Liver (tissue), 3 donors: Measurements from ENCODE around the gene LURAP1L.

ENCODE experiments used
- ATF3 ChIP-seq: IDR thresholded peaks from 2 replicates; pipeline ENCODE4 v1.6.1; 2016; ENCODE audit warnings: antibody characterized with exemption
- EGR1 ChIP-seq, 2 donors: IDR thresholded peaks; 2 replicates each; pipeline ENCODE4 v1.6.1; 2016 to 2018; ENCODE audit warnings: antibody characterized with exemption in 2 of 2, low read depth in 2 of 2
- FOXA2 ChIP-seq: IDR thresholded peaks from 2 replicates; pipeline ENCODE4 v1.6.1; 2016; ENCODE audit warnings: antibody characterized with exemption
- JUND ChIP-seq, 2 donors: IDR thresholded peaks; 2 replicates each; pipeline ENCODE4 v1.6.1; 2016; ENCODE audit warnings: antibody characterized with exemption in 2 of 2
- MAX ChIP-seq: IDR thresholded peaks from 2 replicates; pipeline ENCODE4 v1.6.1; 2016; ENCODE audit warnings: antibody characterized with exemption
- NR2F2 ChIP-seq: IDR thresholded peaks from 2 replicates; pipeline ENCODE4 v1.6.1; 2016; ENCODE audit warnings: antibody characterized with exemption
- RAD21 ChIP-seq, 2 donors: IDR thresholded peaks; 2 replicates each; pipeline ENCODE4 v1.6.1; 2016; ENCODE audit warnings: antibody characterized with exemption in 2 of 2, mild to moderate bottlenecking in 2 of 2
- REST ChIP-seq: IDR thresholded peaks from 2 replicates; pipeline ENCODE4 v1.6.1; 2016; ENCODE audit warnings: antibody characterized with exemption, mild to moderate bottlenecking
- SP1 ChIP-seq: IDR thresholded peaks from 2 replicates; pipeline ENCODE4 v1.6.1; 2018; ENCODE audit warnings: antibody characterized with exemption, mild to moderate bottlenecking
- TAF1 ChIP-seq: conservative IDR thresholded peaks from 2 replicates; pipeline ENCODE4 v1.6.1; 2016; ENCODE audit warnings: antibody characterized with exemption, mild to moderate bottlenecking
- YY1 ChIP-seq: IDR thresholded peaks from 2 replicates; pipeline ENCODE4 v1.6.1; 2016; ENCODE audit warnings: antibody characterized with exemption, mild to moderate bottlenecking
- ZBTB33 ChIP-seq: IDR thresholded peaks from 2 replicates; pipeline ENCODE4 v1.6.1; 2016; ENCODE audit warnings: antibody characterized with exemption
- TF ChIP-seq, protein P1 (sequence below): fragments of 150-350 bp; IDR thresholded peaks from 2 replicates; pipeline ENCODE4 v1.5.1; 2017; ENCODE audit warnings: improper control_type of control experiment, low read depth, low read length; ENCODE audit not compliant: missing input control
- donor health status: healthy.
- donor health status: healthy.

DNA sequence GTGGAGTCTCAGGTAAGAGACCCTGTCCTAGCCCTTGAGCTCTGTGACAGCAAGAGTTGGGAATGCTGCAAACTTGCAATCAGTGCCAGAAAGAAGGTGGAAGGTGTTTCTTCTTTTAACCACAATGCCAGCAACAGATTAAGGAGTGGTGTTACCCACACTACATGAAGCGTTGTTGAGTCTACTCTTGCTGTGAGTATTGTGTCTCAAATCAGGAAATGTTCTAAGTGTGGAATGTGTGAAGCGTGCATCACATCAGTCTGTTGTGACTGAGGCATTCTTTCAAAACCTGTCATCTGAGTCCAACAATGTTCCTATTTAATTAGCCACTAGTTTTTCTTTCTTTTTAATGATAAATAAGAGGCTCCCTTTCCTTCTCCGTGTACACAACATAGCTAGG lies 2.9 kb upstream of the LURAP1L start:
- TF ChIP-seq, protein P1, sequence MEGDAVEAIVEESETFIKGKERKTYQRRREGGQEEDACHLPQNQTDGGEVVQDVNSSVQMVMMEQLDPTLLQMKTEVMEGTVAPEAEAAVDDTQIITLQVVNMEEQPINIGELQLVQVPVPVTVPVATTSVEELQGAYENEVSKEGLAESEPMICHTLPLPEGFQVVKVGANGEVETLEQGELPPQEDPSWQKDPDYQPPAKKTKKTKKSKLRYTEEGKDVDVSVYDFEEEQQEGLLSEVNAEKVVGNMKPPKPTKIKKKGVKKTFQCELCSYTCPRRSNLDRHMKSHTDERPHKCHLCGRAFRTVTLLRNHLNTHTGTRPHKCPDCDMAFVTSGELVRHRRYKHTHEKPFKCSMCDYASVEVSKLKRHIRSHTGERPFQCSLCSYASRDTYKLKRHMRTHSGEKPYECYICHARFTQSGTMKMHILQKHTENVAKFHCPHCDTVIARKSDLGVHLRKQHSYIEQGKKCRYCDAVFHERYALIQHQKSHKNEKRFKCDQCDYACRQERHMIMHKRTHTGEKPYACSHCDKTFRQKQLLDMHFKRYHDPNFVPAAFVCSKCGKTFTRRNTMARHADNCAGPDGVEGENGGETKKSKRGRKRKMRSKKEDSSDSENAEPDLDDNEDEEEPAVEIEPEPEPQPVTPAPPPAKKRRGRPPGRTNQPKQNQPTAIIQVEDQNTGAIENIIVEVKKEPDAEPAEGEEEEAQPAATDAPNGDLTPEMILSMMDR, result no peak
- TF ChIP-seq ATF3 (no peak), JUND (IDR thresholded peaks at IDR 0.05) (no peak), SP1 (no peak), RAD21 (IDR thresholded peaks at IDR 0.05) (no peak), EGR1 (IDR thresholded peaks at IDR 0.05; ENCODE audit: low read depth in 2 of 2) (no peak), REST (no peak), TAF1 (no peak), NR2F2 (no peak), YY1 (no peak), ZBTB33 (no peak), FOXA2 (no peak), MAX (no peak)
